Measurements from ENCODE around the gene NUDT17. TPM values are rescaled to one million over a fixed set of nuclear protein-coding genes. Genes with fewer than 3 reads are reported as not detected.

NUDT17 gene
- total and polyA plus RNA-seq, 2 of the 4 experiments (the other 2 are of a cell fraction), result 2.3 to 2.8 TPM

DNA sequence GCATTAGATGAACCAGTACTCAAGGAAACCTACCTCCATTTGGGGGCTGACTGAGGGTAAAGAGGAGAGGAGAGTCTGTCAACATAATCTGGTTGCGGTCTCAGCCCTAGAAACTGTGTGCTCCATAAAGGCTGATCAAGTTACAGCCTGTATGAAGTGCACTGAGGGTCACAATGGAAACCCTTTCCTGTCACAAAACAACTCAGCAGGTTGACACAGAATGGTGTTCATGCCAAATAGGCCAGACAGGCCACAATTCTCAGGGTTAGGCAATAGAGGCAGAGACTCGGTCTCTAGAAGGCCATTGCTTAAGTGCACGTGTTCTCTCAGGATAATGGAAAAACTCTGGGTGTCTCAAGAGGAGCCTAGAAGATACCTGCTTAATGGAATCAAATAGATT lies 44.3 kb downstream of the NUDT17 start:
- Histone ChIP-seq H3K18ac (ENCODE audit: low read depth, low read length) (no peak overlapping the region), H3K4me1 (ENCODE audit: control insufficient read depth, insufficient read depth, low read length) (peaks cover 15% of the 10 kb centered on the region), H3K9me1 (ENCODE audit: insufficient read depth, low read length) (peaks cover 18% of the 10 kb centered on the region), H2BK5ac (ENCODE audit: low read depth, low read length, poor library complexity, severe bottlenecking) (no peak overlapping the region), H2AFZ (replicated peaks; ENCODE audit: low read length, poor library complexity) (no peak overlapping the region), H3K4me3 (ENCODE audit: insufficient read depth, low read depth, low read length) (no peak overlapping the region), H2BK20ac (ENCODE audit: low read depth, low read length) (no peak overlapping the region), H3K27me3 (ENCODE audit: control insufficient read depth, insufficient read depth, low read length) (no peaks in the 10 kb centered on the region; the same call in 1 of the 2 replicates), H3K9ac (ENCODE audit: low read depth, low read length) (no peak overlapping the region), H3K4ac (ENCODE audit: low read depth, low read length) (no peak overlapping the region), H4K5ac (ENCODE audit: low read depth, low read length) (no peak overlapping the region), H3K27ac (ENCODE audit: insufficient read depth, low read length) (no peak overlapping the region), H3K23ac (ENCODE audit: low read depth, low read length) (no peak overlapping the region), H2AK5ac (ENCODE audit: low read depth, low read length) (no peak overlapping the region), H4K8ac (ENCODE audit: low read depth in 2 of 2, low read length in 2 of 2) (no peak overlapping the region), H4K20me1 (ENCODE audit: insufficient read depth, low read length) (no peaks in the 10 kb centered on the region), H3K9me3 (ENCODE audit: control insufficient read depth, insufficient read depth, low read length) (no peaks in the 10 kb centered on the region), H2BK120ac (ENCODE audit: low read depth, low read length) (no peak overlapping the region), H3K4me2 (ENCODE audit: low read depth, low read length) (no peak overlapping the region), H3K14ac (replicated peaks; ENCODE audit: low read depth, low read length) (no peak overlapping the region), H3K79me1 (ENCODE audit: low read depth in 1 of 2, low read length in 2 of 2) (peaks cover 0 to 4% of the 10 kb centered on the region in 2 experiments; a peak in 1 of 4 replicates), H3K36me3 (ENCODE audit: control insufficient read depth, insufficient read depth, low read length) (no peaks in the 10 kb centered on the region), H4K91ac (ENCODE audit: insufficient read depth, low read depth, low read length) (no peak overlapping the region), H2BK15ac (ENCODE audit: low read depth, low read length) (no peak overlapping the region), H3K56ac (ENCODE audit: extremely low read depth, insufficient read depth, low read length) (no peak overlapping the region), H2AK9ac (replicated peaks; ENCODE audit: low read depth, low read length, poor library complexity) (no peak overlapping the region)
- TF ChIP-seq CHD1 (IDR thresholded peaks at IDR 0.05; ENCODE audit: low read depth, low read length), result no peak
- no peak for TF ChIP-seq FOS (IDR thresholded peaks at IDR 0.05; ENCODE audit: low read depth, low read length)
- TF ChIP-seq POLR2A (IDR thresholded peaks at IDR 0.05; ENCODE audit: low read depth, low read length), result no peak
- no peak for TF ChIP-seq MAFK (IDR thresholded peaks at IDR 0.05; ENCODE audit: low read depth, low read length)
- TF ChIP-seq USF2 (IDR thresholded peaks at IDR 0.05; ENCODE audit: low read depth, low read length), result no peak
- no peak for TF ChIP-seq SMC3 (IDR thresholded peaks at IDR 0.05; ENCODE audit: low read depth, low read length)
- no peak for TF ChIP-seq RAD21 (IDR thresholded peaks at IDR 0.05; ENCODE audit: low read length)
- no TSS peak for BruUV-seq (replicated peaks)
- no peak for ATAC-seq (ENCODE audit: low read depth)
- no CpG with 5 or more reads among the region's 3 CpGs for WGBS, 2 experiments (ENCODE audit: extremely low coverage in 2 of 2, insufficient read length in 1 of 2)
- in situ Hi-C loops (cut with MboI; ENCODE audit: low sequenced_read_pairs), result no loop called here
- POLR2A ChIA-PET (ENCODE audit: unreplicated experiment), result no interaction called here
- CTCF ChIA-PET, result no interaction called here
- no peak for DNase-seq
- intact Hi-C loops (cut with micrococcal nuclease), result loop anchor here (10.0 kb wide), 1 partner anchor 65 kb away; the partner anchor contains the start of gene LIX1L
- dilution Hi-C loops (cut with HindIII; ENCODE audit: low sequenced_read_pairs, unreplicated experiment), result no loop called here
